Measurements from ENCODE around the gene MAPKBP1.
A peak's percentile ranks its signal among the peaks of the same experiment; 100 is the strongest.
"Not testable (repeated sequence)": the region's sequence is repeated elsewhere in the genome, so short reads cannot be mapped to it uniquely, and the experiment has no call there.

MAPKBP1 gene, protein sequence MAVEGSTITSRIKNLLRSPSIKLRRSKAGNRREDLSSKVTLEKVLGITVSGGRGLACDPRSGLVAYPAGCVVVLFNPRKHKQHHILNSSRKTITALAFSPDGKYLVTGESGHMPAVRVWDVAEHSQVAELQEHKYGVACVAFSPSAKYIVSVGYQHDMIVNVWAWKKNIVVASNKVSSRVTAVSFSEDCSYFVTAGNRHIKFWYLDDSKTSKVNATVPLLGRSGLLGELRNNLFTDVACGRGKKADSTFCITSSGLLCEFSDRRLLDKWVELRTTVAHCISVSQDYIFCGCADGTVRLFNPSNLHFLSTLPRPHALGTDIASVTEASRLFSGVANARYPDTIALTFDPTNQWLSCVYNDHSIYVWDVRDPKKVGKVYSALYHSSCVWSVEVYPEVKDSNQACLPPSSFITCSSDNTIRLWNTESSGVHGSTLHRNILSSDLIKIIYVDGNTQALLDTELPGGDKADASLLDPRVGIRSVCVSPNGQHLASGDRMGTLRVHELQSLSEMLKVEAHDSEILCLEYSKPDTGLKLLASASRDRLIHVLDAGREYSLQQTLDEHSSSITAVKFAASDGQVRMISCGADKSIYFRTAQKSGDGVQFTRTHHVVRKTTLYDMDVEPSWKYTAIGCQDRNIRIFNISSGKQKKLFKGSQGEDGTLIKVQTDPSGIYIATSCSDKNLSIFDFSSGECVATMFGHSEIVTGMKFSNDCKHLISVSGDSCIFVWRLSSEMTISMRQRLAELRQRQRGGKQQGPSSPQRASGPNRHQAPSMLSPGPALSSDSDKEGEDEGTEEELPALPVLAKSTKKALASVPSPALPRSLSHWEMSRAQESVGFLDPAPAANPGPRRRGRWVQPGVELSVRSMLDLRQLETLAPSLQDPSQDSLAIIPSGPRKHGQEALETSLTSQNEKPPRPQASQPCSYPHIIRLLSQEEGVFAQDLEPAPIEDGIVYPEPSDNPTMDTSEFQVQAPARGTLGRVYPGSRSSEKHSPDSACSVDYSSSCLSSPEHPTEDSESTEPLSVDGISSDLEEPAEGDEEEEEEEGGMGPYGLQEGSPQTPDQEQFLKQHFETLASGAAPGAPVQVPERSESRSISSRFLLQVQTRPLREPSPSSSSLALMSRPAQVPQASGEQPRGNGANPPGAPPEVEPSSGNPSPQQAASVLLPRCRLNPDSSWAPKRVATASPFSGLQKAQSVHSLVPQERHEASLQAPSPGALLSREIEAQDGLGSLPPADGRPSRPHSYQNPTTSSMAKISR (N-terminal part only)

DNA sequence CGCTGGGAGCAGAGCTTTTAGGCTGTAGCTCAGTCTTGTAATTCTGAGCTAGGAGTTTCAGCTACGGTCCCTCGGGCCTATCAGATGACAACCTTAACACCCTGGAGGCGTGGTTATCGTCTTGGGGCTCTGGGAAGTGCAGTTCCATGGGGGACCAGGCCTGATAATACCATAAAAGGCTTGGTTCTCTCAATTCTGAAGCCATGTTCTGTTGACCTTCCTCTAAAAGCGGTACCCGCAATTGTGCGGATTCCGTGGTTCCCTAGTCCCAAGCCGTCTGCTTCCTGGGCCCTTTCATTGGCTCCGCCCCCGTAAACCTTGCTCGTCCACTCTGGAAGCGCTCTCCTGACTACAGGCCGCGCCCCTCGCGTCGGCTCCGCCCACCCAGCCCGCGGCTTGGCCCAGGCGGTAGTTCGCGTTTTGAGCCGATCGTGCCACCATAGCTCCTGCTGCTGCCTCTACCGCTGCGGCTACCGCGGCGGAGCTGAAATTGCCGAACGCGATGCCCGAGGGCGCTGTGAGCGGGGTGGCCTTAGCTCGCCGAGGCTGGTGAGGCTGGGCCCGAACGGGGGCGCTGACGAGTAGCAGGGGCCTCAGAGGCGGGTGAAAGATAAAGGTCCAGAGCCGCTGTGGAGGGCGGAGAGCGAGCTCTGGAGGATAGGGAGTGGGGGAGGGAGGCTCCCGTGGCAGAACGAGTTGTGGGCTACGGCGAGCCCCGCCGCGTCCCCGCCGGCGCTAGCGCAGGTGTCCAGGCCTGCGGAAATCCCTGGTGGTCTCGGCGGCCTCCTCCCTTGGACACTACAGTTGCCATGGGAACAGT, at the start of gene MAPKBP1:
MAPKBP1 (plus strand) TSS at position 423 of the 820 bp plus-strand sequence. CDS start 792 bp downstream, outside the sequence.
- FAIRE-seq, result peak; percentile 99

DNA sequence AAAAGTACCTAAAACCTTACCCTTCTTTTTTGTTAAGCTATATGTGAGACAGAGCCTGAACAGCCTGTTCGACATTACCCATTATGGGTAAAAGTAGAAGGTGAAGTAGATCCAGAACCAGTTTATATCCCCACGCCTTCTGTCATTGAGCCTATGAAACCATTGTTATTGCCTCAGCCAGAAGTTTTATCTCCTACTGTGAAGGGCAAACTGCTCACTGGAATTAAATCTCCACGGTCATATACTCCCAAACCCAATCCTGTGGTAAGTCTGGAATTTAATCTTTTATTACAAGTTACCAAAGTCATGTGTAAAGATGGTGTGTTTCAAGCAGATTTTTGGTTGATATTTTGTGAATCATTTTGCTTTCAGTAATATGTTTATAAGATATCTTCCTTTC, 47.1 kb upstream of the MAPKBP1 start:
- FAIRE-seq, result no peak

DNA sequence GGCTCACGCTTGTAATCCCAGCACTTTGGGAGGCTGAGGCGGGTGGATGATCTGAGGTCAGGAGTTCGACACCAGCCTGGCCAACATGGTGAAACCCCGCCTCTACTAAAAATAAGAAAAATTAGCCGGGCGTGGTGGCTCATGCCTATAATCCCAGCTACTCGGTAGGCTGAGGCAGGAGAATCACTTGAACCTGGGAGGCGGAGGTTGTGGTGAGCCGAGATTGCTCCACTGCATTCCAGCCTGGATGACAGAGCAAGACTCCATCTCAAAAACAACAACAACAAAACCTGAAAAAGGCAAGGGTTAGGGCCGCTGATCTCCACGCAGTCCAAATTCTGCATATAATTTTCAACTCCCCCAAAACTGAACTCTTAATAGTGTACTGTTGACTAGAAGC, 46.2 kb upstream of the MAPKBP1 start:
- FAIRE-seq, result not testable (repeated sequence)

DNA sequence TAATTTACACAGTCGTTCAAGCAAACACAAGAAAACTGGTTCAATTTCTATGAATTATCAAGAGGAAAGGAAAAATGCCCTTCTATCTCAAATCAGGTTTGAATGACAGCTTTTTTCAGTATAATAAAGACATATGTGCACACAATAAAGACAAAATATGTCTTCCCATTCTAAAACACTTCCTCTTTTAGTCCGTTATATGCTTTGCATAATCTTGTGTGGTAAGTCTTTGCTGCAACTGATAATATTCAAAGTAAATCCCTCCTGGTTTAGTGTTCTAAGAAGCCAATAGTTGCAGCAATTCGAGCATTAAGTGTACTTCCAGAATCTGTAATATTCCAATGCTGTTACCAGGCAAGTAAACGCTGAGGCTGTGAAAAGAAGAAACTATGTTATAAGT, 43.7 kb upstream of the MAPKBP1 start:
- FAIRE-seq, result no peak

- no peak for FAIRE-seq
Measured at GRCh38 chr15:41732483-41732882, 41.8 kb upstream of the MAPKBP1 start.

GRCh38 chr15:41734079-41734478, 40.2 kb upstream of the MAPKBP1 start:
- no peak for FAIRE-seq

DNA sequence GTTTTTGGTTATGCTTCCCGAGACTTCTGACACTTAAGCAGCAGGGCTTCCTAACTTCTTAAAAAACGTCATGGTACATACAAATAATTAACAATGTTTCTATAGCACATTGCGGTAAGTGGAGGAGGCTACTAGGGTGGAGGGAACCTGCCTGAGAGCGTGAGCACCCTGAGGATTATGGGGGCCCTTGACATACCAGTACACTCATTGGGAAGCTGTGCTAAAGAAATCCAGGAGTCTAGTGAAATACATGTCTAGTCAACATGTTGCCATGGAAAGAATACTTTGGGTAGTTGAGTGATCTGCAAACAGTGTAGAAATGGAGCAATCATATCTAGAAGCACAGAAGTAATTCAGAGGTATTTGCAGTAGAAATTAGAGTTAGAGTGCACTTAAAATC, 39.2 kb upstream of the MAPKBP1 start:
- FAIRE-seq, result no peak

DNA sequence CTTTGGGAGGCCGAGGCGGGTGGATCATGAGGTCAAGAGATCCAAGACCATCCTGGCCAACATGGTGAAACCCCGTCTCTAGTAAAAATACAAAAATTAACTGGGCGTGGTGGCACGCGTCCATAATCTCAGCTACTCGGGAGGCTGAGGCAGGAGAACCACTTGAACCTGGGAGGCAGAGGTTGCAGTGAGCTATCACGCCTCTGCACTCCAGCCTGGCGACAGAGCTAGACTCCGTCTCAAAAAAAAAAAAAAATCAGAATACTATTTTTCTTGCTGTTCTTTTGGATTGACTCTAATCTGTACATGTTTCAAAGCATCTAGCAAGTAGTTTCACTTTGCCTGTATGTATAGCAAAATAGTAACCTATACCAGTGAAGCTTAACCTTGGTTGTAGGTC, 38.8 kb upstream of the MAPKBP1 start:
- FAIRE-seq, result not testable (repeated sequence)

- FAIRE-seq, result peak; percentile 53
Measured at GRCh38 chr15:41746802-41747201, 27.5 kb upstream of the MAPKBP1 start.

GRCh38 chr15:41756198-41756597, 18.1 kb upstream of the MAPKBP1 start:
- no peak for FAIRE-seq

DNA sequence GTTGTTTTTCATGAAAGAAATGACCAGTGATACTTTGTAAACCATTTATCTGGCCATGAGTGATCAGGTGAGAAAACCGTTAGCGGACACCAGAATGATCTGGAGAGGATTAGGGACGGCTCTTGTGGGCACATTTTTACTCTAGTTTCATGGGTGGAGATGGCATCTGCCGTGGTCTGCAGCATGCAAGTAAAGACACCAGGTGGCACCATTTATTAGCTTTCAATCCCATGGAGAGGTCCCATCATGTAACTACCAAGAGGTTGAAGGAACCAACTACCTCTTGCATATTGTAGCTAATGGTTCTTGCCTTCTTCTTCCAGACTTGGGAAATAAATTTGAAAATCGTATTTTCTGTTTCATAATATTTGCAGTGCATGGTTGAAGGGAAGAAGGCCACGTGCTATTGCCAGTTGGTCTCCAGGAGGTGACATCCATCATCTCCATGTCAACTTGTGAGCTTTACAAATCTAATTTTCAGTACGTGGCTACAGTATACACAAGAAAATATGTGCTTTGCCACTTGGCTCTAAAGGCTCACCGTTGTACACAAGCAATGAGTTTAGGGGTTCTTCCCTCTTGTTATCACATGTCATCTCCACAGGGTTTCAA, 1.5 kb upstream of the MAPKBP1 start:
- peak; percentile 62 for FAIRE-seq

DNA sequence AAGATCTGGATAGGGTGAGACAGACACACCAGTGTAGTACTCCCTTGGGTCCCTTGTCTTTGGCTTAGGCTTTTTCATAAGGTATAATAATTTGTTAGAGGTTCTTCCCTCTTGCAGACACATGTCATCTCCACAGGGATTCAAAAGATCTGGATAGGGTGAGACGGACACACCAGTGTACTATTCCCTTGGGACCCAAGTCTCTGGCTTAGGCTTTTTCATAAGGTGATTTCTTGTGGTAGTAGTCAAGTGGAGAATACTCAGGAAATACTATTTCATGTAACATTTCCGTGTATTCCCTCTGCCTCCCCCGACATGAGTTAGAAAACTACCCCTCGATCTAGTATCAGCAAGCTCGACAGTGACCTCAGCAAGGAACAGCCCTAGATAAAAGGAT, 954 bp upstream of the MAPKBP1 start:
- FAIRE-seq, result no peak

DNA sequence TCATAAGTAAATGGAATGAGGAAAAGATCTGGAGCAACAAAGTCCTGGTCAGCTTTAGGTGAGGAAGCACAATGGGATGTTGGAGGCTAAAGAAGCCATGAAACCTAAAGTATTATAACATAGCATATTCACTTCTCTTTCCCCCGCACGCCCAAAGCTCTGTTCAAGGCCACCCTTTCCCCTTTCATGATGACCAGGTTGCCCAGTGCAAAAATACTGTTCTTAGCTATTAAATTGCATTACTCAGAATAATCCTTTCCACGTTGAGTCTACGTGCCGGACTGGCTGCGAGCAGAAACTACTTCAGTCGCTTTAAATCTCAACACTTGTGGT, 589 bp upstream of the MAPKBP1 start:
- FAIRE-seq, result no peak

GRCh38 chr15:41774882-41775417, 666 bp downstream of the MAPKBP1 start:
- FAIRE-seq, result no peak

- no peak for FAIRE-seq
Measured at GRCh38 chr15:41775651-41776050, 1.4 kb downstream of the MAPKBP1 start.

- FAIRE-seq, result no peak
Measured at GRCh38 chr15:41777421-41777973, 3.2 kb downstream of the MAPKBP1 start.

GRCh38 chr15:41778521-41778920, 4.2 kb downstream of the MAPKBP1 start:
- FAIRE-seq, result no peak

DNA sequence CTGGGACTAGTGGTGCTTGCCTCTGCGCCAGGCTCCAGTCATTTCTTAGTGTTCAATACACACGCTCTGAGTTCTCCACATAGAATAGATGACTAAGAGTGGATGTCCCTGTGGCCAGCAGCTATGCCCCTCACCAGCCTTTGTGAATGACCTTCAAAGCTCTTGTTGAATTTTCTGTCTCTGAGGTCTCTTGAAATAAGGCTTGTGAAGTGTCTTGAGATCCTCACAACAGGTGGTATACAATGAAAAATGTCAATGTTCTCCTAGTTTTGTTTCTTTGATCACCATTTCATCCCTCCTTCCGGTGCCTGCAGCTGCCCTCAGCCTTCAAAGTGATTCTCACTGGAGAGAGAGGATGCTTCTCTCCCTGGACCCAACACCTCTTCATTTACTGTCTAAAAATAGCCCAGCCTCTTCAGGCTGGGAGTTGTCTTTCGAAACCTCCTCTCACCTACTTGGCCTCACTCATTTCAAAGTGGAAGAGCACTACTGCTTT, 5.4 kb downstream of the MAPKBP1 start:
- no peak for FAIRE-seq

GRCh38 chr15:41780266-41780665, 6.0 kb downstream of the MAPKBP1 start:
- FAIRE-seq, result no peak

- no peak for FAIRE-seq
Measured at GRCh38 chr15:41780727-41781126, 6.4 kb downstream of the MAPKBP1 start.

All from G401.6 (cell line).